Cardiac fibroblast (primary cell): Measurements from ENCODE around the gene PAFAH1B2.

Experiments
- DNase-seq, 2 donors: peaks; one replicate each; pipeline versions ENCODE4 v3.0.0 to v3.0.0-alpha.2; 2010; ENCODE audit warnings: low read depth in 2 of 2
- H3K4me3 ChIP-seq, 2 donors: replicated peaks in 1 of 2; 1 replicate in 1 of 2; 2 replicates in 1 of 2; pipeline ENCODE4 v1.5.1; 2011; ENCODE audit warnings: low read depth in 2 of 2, low read length in 2 of 2, mild to moderate bottlenecking in 2 of 2, moderate library complexity in 1 of 2
- TF ChIP-seq, protein P1 (sequence below): IDR thresholded peaks from one replicate; pipeline ENCODE4 v1.5.1; 2011; ENCODE audit warnings: low read depth, mild to moderate bottlenecking, low read length, inconsistent platforms

PAFAH1B2 gene

DNA sequence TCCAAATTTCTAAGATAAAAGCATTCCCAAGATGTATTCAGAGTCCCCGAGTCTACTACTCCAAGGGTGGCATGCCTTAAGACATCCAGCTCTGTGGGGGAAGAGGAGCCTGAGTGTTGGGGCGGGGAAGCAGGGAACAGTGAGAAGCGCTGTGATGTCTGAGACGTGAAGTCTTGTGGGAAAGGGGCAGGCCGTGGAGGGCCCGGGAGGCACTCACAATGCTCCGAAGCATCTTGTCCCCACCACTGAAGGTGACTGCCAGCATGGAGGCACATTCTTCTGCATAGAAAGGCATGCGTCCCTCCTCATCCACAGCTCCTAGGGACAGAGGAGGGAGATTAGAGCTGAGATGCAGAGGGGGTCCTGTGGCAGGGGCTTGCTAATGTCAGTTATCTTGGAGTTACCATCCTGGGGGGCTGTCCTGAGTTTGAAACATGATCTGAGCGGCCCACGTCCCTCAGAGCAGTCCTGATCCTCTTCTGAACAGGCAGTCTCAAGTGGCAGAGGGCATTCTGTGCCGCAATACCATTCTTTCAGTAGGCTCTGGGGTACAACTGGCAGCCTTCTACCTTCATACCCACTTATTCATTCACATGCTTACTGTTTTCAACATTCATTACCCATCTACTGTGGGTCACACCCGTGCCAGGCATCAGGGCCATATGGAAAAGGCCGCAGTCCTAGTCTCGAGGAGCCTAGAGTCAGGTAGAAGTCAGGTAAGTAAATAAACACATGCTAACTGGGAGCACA, 79.1 kb downstream of the PAFAH1B2 start:
- TF ChIP-seq, protein P1, sequence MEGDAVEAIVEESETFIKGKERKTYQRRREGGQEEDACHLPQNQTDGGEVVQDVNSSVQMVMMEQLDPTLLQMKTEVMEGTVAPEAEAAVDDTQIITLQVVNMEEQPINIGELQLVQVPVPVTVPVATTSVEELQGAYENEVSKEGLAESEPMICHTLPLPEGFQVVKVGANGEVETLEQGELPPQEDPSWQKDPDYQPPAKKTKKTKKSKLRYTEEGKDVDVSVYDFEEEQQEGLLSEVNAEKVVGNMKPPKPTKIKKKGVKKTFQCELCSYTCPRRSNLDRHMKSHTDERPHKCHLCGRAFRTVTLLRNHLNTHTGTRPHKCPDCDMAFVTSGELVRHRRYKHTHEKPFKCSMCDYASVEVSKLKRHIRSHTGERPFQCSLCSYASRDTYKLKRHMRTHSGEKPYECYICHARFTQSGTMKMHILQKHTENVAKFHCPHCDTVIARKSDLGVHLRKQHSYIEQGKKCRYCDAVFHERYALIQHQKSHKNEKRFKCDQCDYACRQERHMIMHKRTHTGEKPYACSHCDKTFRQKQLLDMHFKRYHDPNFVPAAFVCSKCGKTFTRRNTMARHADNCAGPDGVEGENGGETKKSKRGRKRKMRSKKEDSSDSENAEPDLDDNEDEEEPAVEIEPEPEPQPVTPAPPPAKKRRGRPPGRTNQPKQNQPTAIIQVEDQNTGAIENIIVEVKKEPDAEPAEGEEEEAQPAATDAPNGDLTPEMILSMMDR = no peak

DNA sequence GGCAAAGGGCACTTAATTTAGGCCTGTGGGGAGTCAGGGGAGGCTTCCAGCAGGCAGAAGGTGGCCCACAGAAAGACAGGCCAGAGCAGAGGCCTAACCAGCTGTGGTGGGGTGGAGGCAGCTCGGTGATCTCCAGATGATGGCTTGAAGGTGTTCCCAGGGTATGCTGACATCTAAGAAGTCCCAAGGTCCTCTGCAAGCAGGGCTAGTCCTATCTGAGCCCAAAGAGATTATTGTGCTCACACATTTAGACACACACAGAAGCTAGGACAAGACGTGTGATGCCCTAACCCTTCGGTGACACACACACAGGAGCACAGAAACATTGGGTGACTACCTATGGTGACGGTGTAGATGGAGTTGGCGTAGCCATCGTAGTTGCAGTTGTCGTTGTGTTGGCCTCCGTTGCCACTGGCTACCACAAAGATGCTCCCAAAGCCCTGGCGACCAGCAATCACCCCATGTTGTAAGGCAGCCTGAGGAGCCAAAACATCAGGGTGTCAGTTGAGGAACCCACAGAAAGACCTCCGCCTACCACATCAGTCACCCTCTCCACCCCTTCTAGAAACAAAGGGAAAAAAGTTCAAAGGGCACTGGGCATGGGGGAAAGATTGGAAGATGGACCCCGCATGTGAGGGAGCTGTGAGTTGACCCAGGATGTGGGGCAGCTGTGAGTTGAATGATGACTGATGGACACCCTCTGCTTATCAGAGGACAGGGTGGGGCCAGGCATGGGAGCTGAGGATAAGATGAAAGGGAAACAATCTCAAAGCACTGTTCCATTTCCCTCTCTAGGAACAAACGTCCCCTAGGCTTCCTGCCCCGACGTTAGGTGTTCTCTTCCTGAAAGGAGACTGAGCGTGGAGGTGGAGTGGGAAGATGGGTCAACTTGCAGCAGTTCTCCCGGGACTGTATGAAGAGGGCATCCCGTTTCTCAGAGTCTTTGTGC, 79.9 kb downstream of the PAFAH1B2 start:
- TF ChIP-seq, protein P1 = no peak
- DNase-seq = no peak
- no peak overlapping the region for H3K4me3 ChIP-seq

More for the DNA sequence above, 79.1 kb downstream of the PAFAH1B2 start:
- no peak for DNase-seq
- no peak overlapping the region for H3K4me3 ChIP-seq

DNA sequence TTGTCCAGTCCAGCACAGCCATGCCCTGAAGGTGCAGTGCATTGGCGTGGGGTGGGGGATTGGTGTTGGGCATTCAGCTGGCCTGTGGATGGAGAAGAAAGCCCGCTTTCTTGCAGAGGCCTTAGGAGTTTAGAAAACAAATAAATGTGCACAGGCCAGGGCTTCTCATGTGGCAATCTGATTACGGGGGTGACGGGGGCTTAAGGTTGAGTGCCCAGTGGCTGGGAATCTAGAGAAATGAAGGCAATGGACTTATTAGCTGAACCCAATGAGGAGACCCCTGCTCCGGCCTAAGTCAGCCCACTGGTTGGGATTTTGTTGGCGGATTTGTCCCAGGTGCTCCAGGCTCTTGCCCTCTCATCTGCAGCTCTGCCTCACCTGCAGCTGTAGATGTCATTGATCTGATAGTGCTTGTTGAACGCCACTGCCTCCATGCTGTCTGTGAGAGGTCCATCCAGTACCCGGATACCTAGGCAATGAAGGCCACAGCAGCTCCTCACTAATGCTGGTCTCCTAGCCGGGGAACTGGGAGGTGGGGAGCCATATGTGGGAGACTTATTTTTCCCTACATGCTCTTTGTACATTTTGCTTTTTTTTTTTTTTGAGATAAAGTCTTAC, 81.6 kb downstream of the PAFAH1B2 start:
- H3K4me3 ChIP-seq = no peak overlapping the region
- TF ChIP-seq, protein P1 = no peak
- DNase-seq = no peak
